Natural killer cell treated with Interleukin-12 subunit alpha and Interleukin-12 subunit beta and Interleukin-15 and Interleukin-18, amount 100 ng/mL, for 72 hours (primary cell): ENCODE results near the gene HRC. TPM values are rescaled to one million over a fixed set of nuclear protein-coding genes. Genes with fewer than 3 reads are reported as not detected.
"Not testable (repeated sequence)": the region's sequence is repeated elsewhere in the genome, so short reads cannot be mapped to it uniquely, and the experiment has no call there.

Experiments used
- ATAC-seq, 2 donors: fragments of 150-1000 bp; cut with Tn5 transposase in 1 of 2; sonication (Bioruptor Pico), chemical (Tn5 transposase) in 1 of 2; 2 replicates each; pipeline ENCODE4 v1.10.0; 2021
- DNase-seq: peaks from one replicate; pipeline ENCODE4 v3.0.0; 2022; ENCODE audit warnings: low spot score
- H3K27ac Mint-ChIP-seq, 2 donors: 1 replicate in 1 of 2; 2 replicates in 1 of 2; pipeline ENCODE4 v1.8.0; 2022; ENCODE audit warnings: mixed read lengths in 2 of 2, mild to moderate bottlenecking in 1 of 2, moderate library complexity in 1 of 2
- H3K27me3 Mint-ChIP-seq, 2 donors: 1 replicate in 1 of 2; 2 replicates in 1 of 2; pipeline ENCODE4 v1.8.0; 2022; ENCODE audit warnings: mixed read lengths in 2 of 2
- H3K36me3 Mint-ChIP-seq: one replicate; pipeline ENCODE4 v1.8.0; 2022; ENCODE audit warnings: mixed read lengths
- H3K4me1 Mint-ChIP-seq, 2 donors: 1 replicate in 1 of 2; 2 replicates in 1 of 2; pipeline ENCODE4 v1.8.0; 2022; ENCODE audit warnings: low read depth in 2 of 2, mixed read lengths in 2 of 2, mild to moderate bottlenecking in 1 of 2
- H3K4me3 Mint-ChIP-seq: one replicate; pipeline ENCODE4 v1.8.0; 2022; ENCODE audit warnings: mixed read lengths
- H3K9me3 Mint-ChIP-seq: 2 replicates; pipeline ENCODE4 v1.8.0; 2022; ENCODE audit warnings: mixed read lengths
- total RNA-seq, 2 donors: library from RNA; stranded (reverse); gene quantifications; one replicate each; pipeline ENCODE4 v1.2.3, GENCODE V29; 2022

HRC gene
- total RNA-seq, 2 donors from 2014 or later, result not detected

DNA sequence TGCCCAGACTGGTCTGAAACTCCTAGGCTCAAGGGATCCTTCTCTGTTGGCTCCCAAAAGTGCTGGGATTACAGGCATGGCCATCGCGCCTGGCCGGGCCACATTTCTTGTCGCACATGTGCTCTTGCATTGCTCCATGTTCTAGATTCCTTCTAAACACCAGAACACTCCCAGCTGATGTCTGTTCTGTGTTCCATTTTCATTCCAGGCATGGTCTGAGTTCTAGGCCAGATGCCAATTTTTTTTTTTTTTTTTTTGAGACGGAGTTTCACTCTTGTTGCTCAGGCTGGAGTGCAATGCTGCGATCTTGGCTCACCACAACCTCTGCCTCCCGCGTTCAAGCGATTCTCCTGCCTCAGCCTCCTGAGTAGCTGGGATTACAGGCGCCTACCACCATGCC, 33.4 kb downstream of the HRC start:
- Mint-ChIP-seq H3K4me1 (peaks cover 21 to 22% of the 10 kb centered on the region in 2 donors), H3K27me3 (peaks cover 10 to 11% of the 10 kb centered on the region in 2 donors)
- H3K36me3 Mint-ChIP-seq, ATAC-seq, DNase-seq, H3K4me3 Mint-ChIP-seq, H3K9me3 Mint-ChIP-seq, H3K27ac Mint-ChIP-seq: not testable (repeated sequence)

DNA sequence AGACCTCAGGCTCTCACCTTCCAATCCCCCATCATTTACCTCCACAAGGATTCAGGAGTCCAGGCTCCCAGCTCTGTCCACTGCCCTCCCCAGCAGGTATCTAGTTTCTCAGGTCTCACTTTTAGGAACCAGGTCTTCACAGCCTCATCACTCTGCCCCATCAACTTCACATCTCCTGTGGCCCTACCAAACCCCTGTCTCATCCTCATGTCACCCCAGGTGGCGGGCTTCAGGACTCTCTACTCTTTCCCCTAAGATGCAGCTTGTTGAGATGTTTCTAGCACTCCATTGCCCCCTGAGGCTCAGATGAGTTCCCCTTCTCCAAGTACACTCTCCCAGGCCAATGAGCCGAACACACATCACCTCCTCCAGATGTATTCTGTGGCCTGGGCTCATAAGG, 34.3 kb downstream of the HRC start:
- DNase-seq (no peak), ATAC-seq (no peak)
- Mint-ChIP-seq H3K36me3 (no peaks in the 10 kb centered on the region), H3K27me3 (peaks cover 10 to 11% of the 10 kb centered on the region in 2 donors), H3K4me1 (peaks cover 21 to 22% of the 10 kb centered on the region in 2 donors), H3K4me3 (peak overlapping the region; percentile 72), H3K9me3 (no peaks in the 10 kb centered on the region), H3K27ac (no peak overlapping the region)

DNA sequence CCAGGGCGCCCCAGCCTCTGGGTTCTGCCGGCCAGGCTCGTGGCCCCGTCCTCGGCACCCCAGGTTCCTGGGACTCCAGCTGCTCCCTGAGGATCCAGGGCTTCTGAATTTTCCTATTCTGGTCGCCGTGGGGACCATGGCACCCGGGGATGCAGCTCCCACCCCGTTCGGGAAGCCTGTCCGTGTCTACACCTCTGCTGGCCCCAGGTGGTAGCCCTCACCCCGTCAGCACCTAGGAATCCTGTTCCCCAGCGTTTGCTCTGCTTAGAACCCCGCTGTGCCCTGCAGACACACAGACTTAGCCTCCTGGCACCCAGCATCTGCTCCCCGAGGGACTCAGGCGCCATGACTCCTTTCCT, 34.9 kb downstream of the HRC start:
- Mint-ChIP-seq H3K27ac (no peak overlapping the region), H3K27me3 (peaks cover 10 to 11% of the 10 kb centered on the region in 2 donors), H3K36me3 (no peaks in the 10 kb centered on the region), H3K4me1 (peaks cover 22 to 23% of the 10 kb centered on the region in 2 donors), H3K9me3 (no peaks in the 10 kb centered on the region), H3K4me3 (peak overlapping the region; percentile 72)
- DNase-seq (no peak), ATAC-seq (no peak)

DNA sequence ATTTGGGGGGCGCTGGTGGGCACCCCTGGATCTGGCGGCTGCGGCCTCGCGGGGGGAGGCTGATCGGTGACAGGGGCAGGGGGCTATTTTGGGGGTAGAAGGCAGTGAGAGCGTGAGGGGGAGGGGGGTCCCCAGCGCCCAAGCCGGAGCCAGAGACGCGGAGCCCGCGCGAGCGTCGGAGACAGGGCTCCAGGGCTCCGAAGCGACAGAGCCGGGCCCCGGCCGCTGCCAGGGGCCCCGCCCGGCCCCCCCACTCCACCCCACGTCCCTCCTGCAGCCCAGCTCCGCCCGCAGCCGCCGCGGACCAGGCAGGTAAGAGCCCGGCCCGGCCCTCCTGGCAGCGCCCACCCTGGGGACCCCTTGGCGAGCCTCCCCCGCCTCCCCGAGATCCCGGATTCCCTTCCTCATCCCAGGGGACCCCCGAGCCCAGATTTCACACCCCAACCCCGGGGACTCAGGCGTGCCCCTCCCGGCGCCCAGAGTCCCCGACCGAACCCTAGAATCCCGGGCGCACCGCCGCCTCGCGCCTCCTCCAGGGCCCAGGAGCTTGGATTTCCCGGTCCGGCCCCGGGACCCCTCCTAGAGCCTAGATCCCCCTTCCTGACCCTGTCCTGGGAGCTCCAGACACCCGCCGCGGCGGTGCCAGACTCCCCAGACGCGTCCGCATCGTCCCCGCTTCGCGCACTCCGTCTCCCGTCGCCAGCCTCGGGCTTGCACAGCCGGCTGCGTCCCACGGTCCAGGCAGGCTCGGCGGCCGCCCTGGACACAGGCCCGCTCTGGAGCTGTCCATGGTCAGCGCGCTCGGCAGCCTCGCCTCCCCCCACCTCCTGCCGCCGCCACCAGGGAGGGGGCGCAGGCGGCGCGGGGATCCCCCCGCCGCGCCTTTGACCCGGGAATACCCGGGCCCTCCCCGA, 35.5 kb downstream of the HRC start, which contains the start of gene PPFIA3:
PPFIA3 (plus strand) TSS at position 134 of the 914 bp plus-strand sequence. CDS start 8,330 bp downstream, outside the sequence.
- peaks cover 10 to 11% of the 10 kb centered on the region in 2 donors for H3K27me3 Mint-ChIP-seq
- no peaks in the 10 kb centered on the region for H3K36me3 Mint-ChIP-seq
- H3K27ac Mint-ChIP-seq, result peak within 1 kb of the TSS; percentile 86 to 94
- no peak for ATAC-seq
- no peaks in the 10 kb centered on the region for H3K9me3 Mint-ChIP-seq
- DNase-seq, result peak; percentile 67
- peaks cover 22 to 27% of the 10 kb centered on the region in 2 donors for H3K4me1 Mint-ChIP-seq
- H3K4me3 Mint-ChIP-seq, result peak within 1 kb of the TSS; percentile 91

DNA sequence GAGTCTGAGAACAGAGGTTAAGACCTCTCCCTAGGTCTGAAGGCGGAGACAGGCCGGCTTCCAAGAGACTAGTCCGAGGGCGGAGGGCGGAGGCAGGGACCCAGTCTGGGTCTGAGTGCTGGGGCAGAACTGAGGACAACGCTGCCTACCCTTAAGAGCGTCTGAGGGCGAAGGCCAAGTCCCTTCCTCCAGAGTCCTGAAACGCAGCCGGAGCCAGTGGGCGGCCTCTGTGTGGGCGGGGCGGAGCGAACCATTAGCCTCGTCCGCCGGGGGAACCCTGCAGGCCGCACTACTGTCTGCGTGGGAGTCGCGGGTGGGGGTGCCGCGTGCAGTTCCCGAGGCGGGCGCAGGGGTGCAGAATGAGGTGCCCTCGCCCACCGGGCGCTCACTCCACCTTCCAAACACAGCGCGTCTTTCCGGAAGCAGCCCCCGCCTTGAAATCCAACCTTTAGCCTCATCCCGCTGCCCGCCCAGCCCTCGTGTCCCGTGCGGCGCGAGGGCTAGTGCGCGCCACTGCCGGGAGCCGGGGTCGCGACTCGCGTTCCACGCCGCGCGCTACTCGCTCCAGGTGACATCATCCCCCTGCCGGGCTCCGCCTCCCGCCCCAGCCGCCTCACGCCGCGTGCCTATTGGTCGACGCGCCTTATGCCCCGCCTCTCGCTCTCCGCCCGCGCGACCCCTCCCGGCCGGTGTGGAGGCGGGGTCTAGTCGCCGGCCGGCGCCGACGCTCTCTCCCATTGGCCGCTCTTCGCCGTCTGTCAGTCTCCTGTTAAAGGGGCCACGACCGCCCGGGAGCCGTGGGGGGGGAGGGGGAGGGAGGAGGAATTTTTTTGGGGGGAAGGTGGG, 36.4 kb downstream of the HRC start, which contains the start of gene C19orf73:
C19orf73 (minus strand) TSS at position 579 of the 846 bp plus-strand sequence; CDS start at position 458, 121 bp downstream.
- ATAC-seq (peak; percentile 89 to 93), DNase-seq (peak; percentile 97)
- Mint-ChIP-seq H3K9me3 (no peaks in the 10 kb centered on the region), H3K4me1 (peaks cover 25 to 29% of the 10 kb centered on the region in 2 donors), H3K27ac (peak within 1 kb of the TSS; percentile 86 to 94), H3K36me3 (no peaks in the 10 kb centered on the region), H3K27me3 (peaks cover 10 to 11% of the 10 kb centered on the region in 2 donors), H3K4me3 (peak within 1 kb of the TSS; percentile 91)

DNA sequence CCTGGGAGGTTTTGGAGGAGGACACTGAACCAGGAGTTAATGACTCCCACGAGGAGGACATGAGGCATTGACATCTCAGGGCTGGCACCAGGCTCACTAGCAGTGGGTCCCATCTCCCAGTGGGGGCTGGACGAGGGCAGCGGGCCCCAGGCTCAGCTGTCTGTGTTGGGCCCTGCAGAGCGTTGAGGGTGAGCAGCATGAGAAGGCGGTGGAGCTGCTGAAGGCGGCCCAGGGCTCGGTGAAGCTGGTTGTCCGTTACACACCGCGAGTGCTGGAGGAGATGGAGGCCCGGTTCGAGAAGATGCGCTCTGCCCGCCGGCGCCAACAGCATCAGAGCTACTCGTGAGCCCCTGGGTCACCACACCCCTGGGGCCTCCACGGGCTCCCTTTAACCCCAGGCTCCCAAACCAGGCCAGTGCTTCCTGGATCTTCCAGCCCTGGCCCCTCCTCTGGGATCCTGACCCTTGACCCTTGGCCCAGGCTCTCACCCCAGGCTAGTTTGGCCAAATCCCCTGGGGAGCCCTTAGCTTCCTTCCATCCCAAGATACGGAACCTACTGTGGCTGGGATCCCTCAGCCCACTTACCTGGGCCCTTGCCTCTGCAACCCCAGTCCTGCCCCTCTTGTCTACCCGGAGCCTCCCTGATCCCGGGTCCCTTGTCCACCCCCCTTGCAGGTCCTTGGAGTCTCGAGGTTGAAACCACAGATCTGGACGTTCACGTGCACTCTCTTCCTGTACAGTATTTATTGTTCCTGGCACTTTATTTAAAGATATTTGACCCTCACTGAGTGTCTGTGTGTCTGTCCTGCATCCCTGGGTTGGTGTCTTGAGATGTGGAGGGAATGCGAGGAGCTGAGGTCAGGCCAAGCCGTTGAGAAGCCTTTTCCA, 37.3 kb downstream of the HRC start:
- Mint-ChIP-seq H3K36me3 (no peaks in the 10 kb centered on the region), H3K9me3 (no peaks in the 10 kb centered on the region), H3K27ac (peak overlapping the region; percentile 86 to 94), H3K27me3 (peaks cover 10 to 11% of the 10 kb centered on the region in 2 donors), H3K4me1 (peaks cover 28 to 37% of the 10 kb centered on the region in 2 donors), H3K4me3 (peak overlapping the region; percentile 91)
- ATAC-seq (no peak), DNase-seq (no peak)

DNA sequence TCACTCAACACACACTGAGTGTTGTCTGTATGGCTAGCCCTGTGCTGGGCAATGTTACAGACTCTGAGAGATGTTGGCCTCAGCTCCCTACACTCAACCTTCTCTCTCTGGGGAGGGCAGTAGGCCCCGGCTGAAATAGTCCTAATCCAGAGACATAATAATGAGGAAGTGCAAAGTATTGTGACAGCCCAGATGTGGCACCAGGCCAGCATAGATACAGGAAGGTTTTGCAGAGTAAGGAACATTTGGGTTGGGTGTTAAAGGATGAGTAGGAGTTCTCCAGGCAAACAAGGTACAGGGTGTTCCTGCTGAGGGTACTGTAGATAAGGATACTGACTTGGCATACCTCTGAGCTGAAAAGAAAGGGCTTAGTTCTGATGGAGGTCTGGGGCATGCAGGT, 38.7 kb downstream of the HRC start:
- DNase-seq, result no peak
- Mint-ChIP-seq H3K9me3 (no peaks in the 10 kb centered on the region), H3K4me1 (peaks cover 28 to 37% of the 10 kb centered on the region in 2 donors), H3K36me3 (no peaks in the 10 kb centered on the region), H3K27me3 (peaks cover 8 to 10% of the 10 kb centered on the region in 2 donors), H3K4me3 (peak overlapping the region; percentile 91), H3K27ac (peak overlapping the region in 1 of 2 donors; percentile 72)
- ATAC-seq, result no peak

DNA sequence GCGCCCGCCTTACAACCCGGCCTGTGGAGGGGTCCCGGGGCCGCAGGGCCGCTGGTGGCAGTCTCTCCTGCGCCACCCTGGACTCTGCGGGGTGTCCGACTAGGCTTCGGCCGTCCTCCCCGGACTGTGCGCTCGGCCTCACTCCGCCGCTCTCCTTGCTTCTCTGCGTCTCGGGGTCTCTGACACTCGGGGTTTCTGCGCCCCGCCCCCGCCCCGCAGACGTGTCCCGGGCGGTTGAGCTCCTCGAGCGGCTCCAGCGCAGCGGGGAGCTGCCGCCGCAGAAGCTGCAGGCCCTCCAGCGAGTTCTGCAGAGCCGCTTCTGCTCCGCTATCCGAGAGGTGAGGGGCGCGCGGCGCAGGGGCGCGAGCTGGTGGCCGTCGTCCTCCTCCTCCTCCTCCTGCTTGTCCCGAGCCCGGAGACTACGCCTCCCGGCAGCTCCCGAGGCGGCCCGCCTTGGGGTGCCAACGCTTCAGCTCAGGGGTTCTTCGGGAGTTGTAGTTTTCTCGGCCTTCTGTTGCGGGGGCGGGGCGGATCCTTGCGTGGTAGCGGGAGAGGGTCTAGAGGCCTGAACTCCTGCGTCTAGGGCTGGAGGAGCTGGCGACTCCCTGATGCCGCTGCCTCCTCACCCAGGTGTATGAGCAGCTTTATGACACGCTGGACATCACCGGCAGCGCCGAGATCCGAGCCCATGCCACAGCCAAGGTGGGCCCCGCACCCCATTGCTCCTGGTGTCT, 40.4 kb downstream of the HRC start:
- no peak for ATAC-seq
- H3K27ac Mint-ChIP-seq, result no peak overlapping the region

DNA sequence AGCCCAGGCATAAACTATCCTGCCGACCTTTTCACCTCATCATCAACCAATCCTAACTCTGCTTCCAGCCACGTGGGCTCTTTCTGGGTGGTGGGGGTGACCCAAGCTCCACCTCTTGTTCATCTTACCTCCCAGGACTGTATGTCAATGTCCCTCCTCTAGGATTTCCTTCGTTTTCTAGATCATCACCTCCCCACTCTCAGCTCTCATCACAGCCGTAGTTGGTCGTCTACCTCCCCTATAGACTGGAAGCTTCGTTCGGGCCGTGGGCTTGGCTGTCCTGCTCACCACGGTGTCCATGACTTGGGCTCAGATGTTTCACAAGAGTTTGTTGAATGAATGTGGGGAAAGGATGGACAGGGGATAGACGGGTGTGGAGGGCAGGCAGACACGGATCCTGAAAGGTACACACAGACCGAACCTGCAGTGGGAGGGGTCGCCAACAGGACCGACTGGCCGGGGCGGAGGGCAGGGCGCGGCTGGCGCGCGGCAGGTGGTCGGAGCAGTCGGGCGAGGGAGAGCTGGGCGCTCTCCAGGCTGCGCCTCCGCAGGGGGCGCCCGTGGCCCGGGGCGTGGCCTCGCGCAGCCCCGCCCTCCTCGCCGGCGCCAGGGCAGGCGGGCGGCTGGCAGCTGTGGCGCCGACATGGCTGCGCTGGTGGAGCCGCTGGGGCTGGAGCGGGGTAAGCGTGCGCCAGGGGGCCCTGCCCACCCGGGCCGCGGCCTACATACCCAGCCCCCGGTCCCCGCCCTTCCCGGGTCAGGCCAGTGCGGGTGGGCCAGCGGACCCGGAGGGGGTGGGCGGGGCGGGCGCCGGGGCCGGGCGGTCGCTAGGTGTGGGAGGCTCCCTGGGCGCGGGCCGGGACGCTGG, 41.2 kb downstream of the HRC start, which contains the start of gene LIN7B:
LIN7B (plus strand) TSS at position 609 of the 868 bp plus-strand sequence; CDS start at position 644, 35 bp downstream.
- ATAC-seq (peak; percentile 79 to 83), DNase-seq (peak; percentile 81)
- Mint-ChIP-seq H3K36me3 (peaks cover 4% of the 10 kb centered on the region), H3K27ac (peak within 1 kb of the TSS; percentile 4 to 17), H3K9me3 (no peaks in the 10 kb centered on the region), H3K4me3 (peak within 1 kb of the TSS; percentile 84), H3K27me3 (no peaks in the 10 kb centered on the region), H3K4me1 (peaks cover 21 to 29% of the 10 kb centered on the region in 2 donors)

More for the DNA sequence above, 40.4 kb downstream of the HRC start:
- no peak for DNase-seq
- Mint-ChIP-seq H3K27me3 (no peaks in the 10 kb centered on the region), H3K4me1 (peaks cover 20 to 29% of the 10 kb centered on the region in 2 donors), H3K36me3 (no peaks in the 10 kb centered on the region), H3K4me3 (peak overlapping the region; percentile 83), H3K9me3 (no peaks in the 10 kb centered on the region)

DNA sequence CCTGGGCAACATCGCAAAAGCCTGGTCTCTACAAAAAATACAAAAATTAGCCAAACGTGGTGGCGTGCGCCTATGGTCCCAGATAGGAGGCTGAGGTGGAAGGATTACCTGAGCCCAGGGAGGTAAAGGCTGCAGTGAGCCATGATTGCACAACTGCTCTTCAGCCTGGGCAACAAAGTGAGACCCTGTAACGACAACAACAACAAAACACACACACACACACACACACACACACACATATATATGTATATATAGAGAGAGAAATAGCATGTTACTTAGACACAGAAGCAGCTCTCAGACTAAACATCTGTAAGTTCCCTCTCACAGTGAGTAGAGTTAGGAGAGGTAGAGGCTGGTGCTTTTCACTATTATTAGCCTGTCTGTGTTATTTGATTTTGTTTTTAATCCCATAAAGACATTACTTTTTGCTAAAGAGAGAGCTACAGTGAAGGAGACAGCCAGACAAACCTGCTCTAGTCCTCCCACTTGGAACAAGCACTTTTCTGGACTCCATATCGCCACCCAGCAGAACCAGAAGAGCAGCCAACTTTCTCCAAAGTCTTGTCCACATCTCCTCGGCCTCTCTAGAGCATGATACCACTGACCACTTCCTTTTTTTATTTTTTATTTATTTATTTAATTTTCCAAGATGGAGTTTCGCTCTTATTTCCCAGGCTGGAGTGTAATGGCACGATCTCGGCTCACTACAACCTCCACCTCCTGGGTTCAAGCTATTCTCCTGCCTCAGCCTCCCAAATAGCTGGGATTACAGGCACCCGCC, 43.8 kb downstream of the HRC start:
- Mint-ChIP-seq H3K4me1 (peaks cover 17 to 21% of the 10 kb centered on the region in 2 donors), H3K27me3 (no peaks in the 10 kb centered on the region)

DNA sequence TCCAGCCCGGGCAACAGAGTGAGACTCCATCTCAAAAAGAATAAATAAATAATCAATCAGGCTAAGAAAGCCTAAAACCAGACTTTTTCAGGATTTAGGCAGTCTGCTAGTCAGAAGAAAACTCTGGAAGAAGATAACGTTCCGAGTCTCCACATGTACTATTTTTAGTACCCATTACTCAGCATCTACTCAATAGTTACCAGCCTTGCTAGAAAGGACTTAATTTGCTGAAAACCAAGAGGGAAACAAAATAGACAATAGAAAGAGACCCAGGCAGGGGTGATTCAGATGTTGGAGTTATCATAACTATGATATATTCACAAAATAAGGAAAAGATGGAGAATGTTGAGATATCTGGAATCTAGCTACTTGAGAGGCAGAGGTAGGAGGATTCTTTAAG, 44.6 kb downstream of the HRC start:
- no peak overlapping the region for H3K4me3 Mint-ChIP-seq
- no peaks in the 10 kb centered on the region for H3K27me3 Mint-ChIP-seq
- peaks cover 19% of the 10 kb centered on the region for H3K36me3 Mint-ChIP-seq
- H3K9me3 Mint-ChIP-seq, result no peaks in the 10 kb centered on the region
- ATAC-seq (no peak), DNase-seq (no peak)
- H3K27ac Mint-ChIP-seq, result no peak overlapping the region
- peaks cover 17 to 21% of the 10 kb centered on the region in 2 donors for H3K4me1 Mint-ChIP-seq

More for the DNA sequence above, 43.8 kb downstream of the HRC start:
- Mint-ChIP-seq H3K36me3 (peaks cover 19% of the 10 kb centered on the region), H3K4me3 (no peak overlapping the region), H3K9me3 (no peaks in the 10 kb centered on the region), H3K27ac (no peak overlapping the region)
- DNase-seq, result no peak
- no peak for ATAC-seq
